Uterus (tissue), 4 donors: ENCODE data around the gene PPP2R5E. TPM values are rescaled to one million over a fixed set of nuclear protein-coding genes. Genes with fewer than 3 reads are reported as not detected.

Experiments
- DNase-seq, 2 donors: peaks; one replicate each; pipeline ENCODE4 v3.0.0-alpha.2; 2019 to 2020
- H3K27ac ChIP-seq, 2 donors: fragments of 200-600 bp; sonication (generic); 1 replicate in 1 of 2; 2 replicates in 1 of 2; pipeline ENCODE4 v1.5.1; 2016 to 2018
- H3K27me3 ChIP-seq, 2 donors: fragments of 200-600 bp; sonication (generic); one replicate each; pipeline ENCODE4 v1.5.1; 2018 to 2019; ENCODE audit warnings: control low read depth in 1 of 2
- H3K36me3 ChIP-seq, 2 donors: fragments of 200-600 bp; sonication (generic); one replicate each; pipeline ENCODE4 v1.5.1; 2019; ENCODE audit warnings: control low read depth in 1 of 2
- H3K4me1 ChIP-seq, 2 donors: fragments of 200-600 bp; sonication (generic); one replicate each; pipeline ENCODE4 v1.5.1; 2018 to 2019; ENCODE audit warnings: control low read depth in 1 of 2
- H3K4me3 ChIP-seq, 2 donors: fragments of 200-600 bp; sonication (generic); 1 replicate in 1 of 2; 2 replicates in 1 of 2; pipeline ENCODE4 v1.5.1; 2018 to 2019; ENCODE audit warnings: mild to moderate bottlenecking in 1 of 2
- H3K9me3 ChIP-seq, 2 donors: fragments of 200-600 bp; sonication (generic); one replicate each; pipeline ENCODE4 v1.5.1; 2019; ENCODE audit warnings: control low read depth in 1 of 2
- CTCF ChIP-seq, 4 experiments: fragments of 200-600 bp in 2 of 4; fragments of 450-650 bp in 2 of 4; sonication (generic) in 2 of 4; IDR thresholded peaks; one replicate each; pipeline ENCODE4 v1.5.1; 2016 to 2019; ENCODE audit warnings: antibody characterized with exemption in 4 of 4, mild to moderate bottlenecking in 2 of 4, moderate library complexity in 1 of 4
- POLR2A ChIP-seq, 2 donors: fragments of 450-650 bp; IDR thresholded peaks; one replicate each; pipeline ENCODE4 v1.6.1; 2016; ENCODE audit warnings: antibody characterized with exemption in 2 of 2, mild to moderate bottlenecking in 1 of 2, moderate library complexity in 1 of 2
- intact Hi-C: fragments of 100-400 bp; cut with DNase I; formaldehyde crosslinking; loops from one replicate; pipeline ENCODE4 v1.15.1; 2023; ENCODE audit warnings: low total_unique reads
- total RNA-seq, 4 donors: library from RNA; depleted of rRNA in 3 of 4; stranded (reverse); fragments of >200 nt in 3 of 4; gene quantifications; one replicate each; pipeline versions ENCODE4 v1.1.0 to v1.2.4, GENCODE V29; 2014 to 2023
- donor health status: DM: yes; HTN: yes; CAD: no.

Gene PPP2R5E
- total RNA-seq, 4 donors from 2014 or later = 20.0 to 62.0 (median 42.3) TPM

GRCh38 chr14:63565448-63565847, 22.3 kb upstream of the PPP2R5E start:
- Histone ChIP-seq H3K9me3 (no peaks in the 10 kb centered on the region), H3K27me3 (no peaks in the 10 kb centered on the region), H3K4me3 (no peak overlapping the region), H3K27ac (no peak overlapping the region), H3K4me1 (no peaks in the 10 kb centered on the region), H3K36me3 (no peaks in the 10 kb centered on the region)
- TF ChIP-seq CTCF (IDR thresholded peaks at IDR 0.05) = no peak
- no peak for TF ChIP-seq POLR2A (IDR thresholded peaks at IDR 0.05)
- no peak for DNase-seq
- intact Hi-C loops = no loop called here

DNA sequence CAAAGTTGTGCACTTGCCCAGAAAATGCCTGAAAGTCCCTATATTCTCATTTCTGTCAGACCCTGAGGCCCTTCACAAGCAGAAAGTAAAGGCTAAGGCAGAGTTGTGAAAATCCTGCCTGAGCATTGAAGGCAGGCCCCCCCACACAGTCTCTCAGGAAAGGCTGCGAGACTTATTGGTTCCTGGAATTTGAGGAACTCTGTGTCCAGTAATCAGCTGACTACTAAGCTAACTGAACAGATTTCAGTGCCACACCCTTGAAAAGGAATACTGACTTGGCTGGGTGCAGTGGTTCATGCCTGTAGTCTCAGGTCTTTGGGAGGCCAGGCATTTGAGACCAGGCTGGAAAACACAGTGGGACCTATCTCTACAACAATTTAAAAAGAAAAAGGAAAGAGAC, 21.1 kb upstream of the PPP2R5E start:
- Histone ChIP-seq H3K4me1 (no peaks in the 10 kb centered on the region), H3K27me3 (no peaks in the 10 kb centered on the region), H3K4me3 (no peak overlapping the region), H3K36me3 (no peaks in the 10 kb centered on the region), H3K9me3 (no peaks in the 10 kb centered on the region), H3K27ac (no peak overlapping the region)
- no peak for DNase-seq
- intact Hi-C loops = no loop called here
- TF ChIP-seq CTCF (IDR thresholded peaks at IDR 0.05) (no peak), POLR2A (IDR thresholded peaks at IDR 0.05) (no peak)

DNA sequence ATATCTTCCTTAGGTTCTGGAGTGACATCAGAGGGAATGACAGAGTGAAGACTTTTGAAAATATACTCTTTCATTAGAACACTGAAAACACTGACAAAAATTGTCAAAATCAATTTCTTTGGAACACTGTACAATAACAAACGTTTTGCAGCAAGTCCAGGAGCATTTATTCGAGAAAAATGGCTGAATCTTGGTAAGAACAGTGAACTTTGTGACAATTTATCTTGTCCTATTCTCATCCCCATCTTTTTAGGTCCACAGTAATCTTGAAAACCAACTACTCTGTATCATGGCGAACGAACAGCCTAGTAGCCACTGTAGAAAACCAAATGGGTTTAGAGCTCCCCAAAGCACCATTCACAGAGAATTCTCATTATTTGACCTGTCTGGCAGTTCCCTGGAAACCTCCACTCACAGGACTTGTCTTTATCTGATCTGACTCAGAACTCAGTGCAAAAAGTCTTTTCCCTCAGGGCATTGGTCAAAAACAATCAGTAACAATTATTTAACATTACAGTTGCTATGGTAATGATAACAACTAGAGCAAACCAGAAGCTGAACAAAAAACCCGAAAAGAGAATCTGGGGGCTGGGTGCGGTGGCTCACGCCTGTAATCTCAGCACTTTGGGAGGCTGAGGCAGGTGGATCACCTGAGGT, 20.3 kb upstream of the PPP2R5E start:
- no peaks in the 10 kb centered on the region for H3K9me3 ChIP-seq
- no peak for DNase-seq
- intact Hi-C loops = no loop called here
- H3K27ac ChIP-seq = no peak overlapping the region
- H3K27me3 ChIP-seq = no peaks in the 10 kb centered on the region
- no peaks in the 10 kb centered on the region for H3K36me3 ChIP-seq
- H3K4me1 ChIP-seq = no peaks in the 10 kb centered on the region
- TF ChIP-seq POLR2A (IDR thresholded peaks at IDR 0.05) (no peak), CTCF (IDR thresholded peaks at IDR 0.05) (no peak)
- no peak overlapping the region for H3K4me3 ChIP-seq

DNA sequence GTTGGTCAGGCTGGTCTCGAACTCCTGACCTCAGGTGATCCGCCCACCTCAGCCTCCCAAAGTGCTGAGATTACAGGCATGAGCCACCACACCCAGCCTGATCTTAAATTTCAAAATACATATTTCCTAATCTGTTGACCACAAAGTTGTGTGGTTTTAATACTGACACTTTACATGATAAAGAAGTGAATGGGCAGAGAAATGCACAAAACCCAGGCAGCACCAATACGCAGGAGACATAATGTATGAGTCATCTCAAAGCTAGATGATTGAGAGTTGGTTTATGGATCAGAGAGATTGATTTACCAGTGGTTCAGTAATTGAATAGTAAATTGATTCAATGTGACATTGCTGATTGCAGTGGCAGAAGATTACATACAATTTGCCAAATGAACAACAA, 19.2 kb upstream of the PPP2R5E start:
- H3K27me3 ChIP-seq = no peaks in the 10 kb centered on the region
- no peak overlapping the region for H3K4me3 ChIP-seq
- H3K36me3 ChIP-seq = no peaks in the 10 kb centered on the region
- no peaks in the 10 kb centered on the region for H3K9me3 ChIP-seq
- intact Hi-C loops = no loop called here
- no peak for DNase-seq
- H3K27ac ChIP-seq = no peak overlapping the region
- TF ChIP-seq POLR2A (IDR thresholded peaks at IDR 0.05) = no peak
- TF ChIP-seq CTCF (IDR thresholded peaks at IDR 0.05) = no peak
- H3K4me1 ChIP-seq = no peaks in the 10 kb centered on the region

- intact Hi-C loops = no loop called here
- Histone ChIP-seq H3K4me1 (no peaks in the 10 kb centered on the region), H3K27ac (no peak overlapping the region), H3K4me3 (no peak overlapping the region), H3K36me3 (no peaks in the 10 kb centered on the region), H3K9me3 (no peaks in the 10 kb centered on the region), H3K27me3 (no peaks in the 10 kb centered on the region)
- TF ChIP-seq POLR2A (IDR thresholded peaks at IDR 0.05) (no peak), CTCF (IDR thresholded peaks at IDR 0.05) (no peak)
- no peak for DNase-seq
Measured at GRCh38 chr14:63555572-63555971, 12.4 kb upstream of the PPP2R5E start.
